Spleen (tissue), 7 donors: ENCODE data around the gene ATG10.

Experiments
- CTCF ChIP-seq, 11 experiments: fragments of 200-600 bp in 7 of 11; fragments of 450-650 bp in 4 of 11; sonication (generic) in 4 of 11; IDR thresholded peaks in 8 of 11; conservative IDR thresholded peaks in 3 of 11; 1 replicate in 7 of 11; 2 replicates in 4 of 11; pipeline versions ENCODE4 v1.4.0 to v1.8.0; 2016 to 2021; ENCODE audit warnings: antibody characterized with exemption in 11 of 11, inconsistent platforms in 4 of 11, mild to moderate bottlenecking in 1 of 11
- POLR2A ChIP-seq, 3 donors: fragments of 450-650 bp; IDR thresholded peaks; one replicate each; pipeline ENCODE4 v1.5.1; 2017; ENCODE audit warnings: antibody characterized with exemption in 3 of 3, mild to moderate bottlenecking in 1 of 3
- POLR2AphosphoS5 ChIP-seq, 3 donors: sonication (generic); formaldehyde crosslinking; IDR thresholded peaks; one replicate each; pipeline ENCODE4 v1.5.1; 2017; ENCODE audit warnings: antibody characterized with exemption in 3 of 3
- donor health status: DM: no; HTN: no; CAD: no; lungs with moderate emphysema.
- donor health status: DM: no; HTN: no; CAD: no.
- donor health status: DM: no; HTN: no; CAD: no.

- TF ChIP-seq CTCF (IDR thresholded peaks at IDR 0.05 in 8 of 11, conservative IDR thresholded peaks at IDR 0.05 in 3 of 11) (no peak), POLR2AphosphoS5 (IDR thresholded peaks at IDR 0.05) (no peak), POLR2A (IDR thresholded peaks at IDR 0.05) (no peak)
These were observed 73.9 kb downstream of the ATG10 start for GRCh38 chr5:82045554-82046275.
